HG02610 (cell line): Measurements from ENCODE around the gene SLC11A1.

Experiments used
- ATAC-seq: cut with Tn5 transposase; IDR thresholded peaks from one replicate; pipeline ENCODE4 v1.9.1; 2021; ENCODE audit warnings: mild to moderate bottlenecking, moderate library complexity; ENCODE audit not compliant: unreplicated experiment

Gene SLC11A1

GRCh38 chr2:218403810-218404209 is 21.7 kb downstream of the SLC11A1 start:
- ATAC-seq: no peak

DNA sequence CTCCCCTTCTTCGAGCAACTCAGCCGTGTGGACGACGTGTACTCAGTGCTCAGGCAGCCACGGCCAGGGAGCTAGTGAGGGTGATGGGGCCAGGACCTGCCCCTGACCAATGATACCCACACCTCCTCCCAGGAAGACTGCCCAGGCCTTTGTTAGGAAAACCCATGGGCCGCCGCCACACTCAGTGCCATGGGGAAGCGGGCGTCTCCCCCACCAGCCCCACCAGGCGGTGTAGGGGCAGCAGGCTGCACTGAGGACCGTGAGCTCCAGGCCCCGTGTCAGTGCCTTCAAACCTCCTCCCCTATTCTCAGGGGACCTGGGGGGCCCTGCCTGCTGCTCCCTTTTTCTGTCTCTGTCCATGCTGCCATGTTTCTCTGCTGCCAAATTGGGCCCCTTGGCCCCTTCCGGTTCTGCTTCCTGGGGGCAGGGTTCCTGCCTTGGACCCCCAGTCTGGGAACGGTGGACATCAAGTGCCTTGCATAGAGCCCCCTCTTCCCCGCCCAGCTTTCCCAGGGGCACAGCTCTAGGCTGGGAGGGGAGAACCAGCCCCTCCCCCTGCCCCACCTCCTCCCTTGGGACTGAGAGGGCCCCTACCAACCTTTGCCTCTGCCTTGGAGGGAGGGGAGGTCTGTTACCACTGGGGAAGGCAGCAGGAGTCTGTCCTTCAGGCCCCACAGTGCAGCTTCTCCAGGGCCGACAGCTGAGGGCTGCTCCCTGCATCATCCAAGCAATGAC is 22.4 kb downstream of the SLC11A1 start:
- ATAC-seq: no peak

- ATAC-seq: no peak
Observed at GRCh38 chr2:218405086-218405745, 23.1 kb downstream of the SLC11A1 start.

- ATAC-seq: peak; percentile 19
Observed at GRCh38 chr2:218405746-218406208, 23.7 kb downstream of the SLC11A1 start.

- peak; percentile 87 for ATAC-seq
Observed at GRCh38 chr2:218406209-218406948, 24.3 kb downstream of the SLC11A1 start.

- no peak for ATAC-seq
Observed at GRCh38 chr2:218406949-218407618, 25.0 kb downstream of the SLC11A1 start.

DNA sequence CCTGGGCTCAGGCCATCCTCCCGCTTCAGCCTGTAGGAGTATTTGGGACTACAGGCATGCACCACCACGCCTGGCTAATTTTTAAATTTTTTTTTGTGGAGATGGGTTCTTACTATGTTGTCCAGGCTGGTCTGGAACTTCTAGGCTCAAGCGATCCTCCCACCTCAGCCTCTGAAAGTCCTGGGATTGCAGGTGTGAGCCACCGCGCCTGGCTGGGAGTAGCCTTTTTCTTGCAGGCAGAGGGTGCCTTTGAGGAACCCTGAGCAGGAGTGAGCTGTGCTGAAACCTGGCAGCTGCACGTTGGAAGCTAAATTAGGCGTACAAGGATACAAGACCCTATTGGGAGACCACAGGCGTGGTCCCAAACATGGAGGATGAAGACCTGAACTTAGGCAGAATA is 25.6 kb downstream of the SLC11A1 start:
- no peak for ATAC-seq

DNA sequence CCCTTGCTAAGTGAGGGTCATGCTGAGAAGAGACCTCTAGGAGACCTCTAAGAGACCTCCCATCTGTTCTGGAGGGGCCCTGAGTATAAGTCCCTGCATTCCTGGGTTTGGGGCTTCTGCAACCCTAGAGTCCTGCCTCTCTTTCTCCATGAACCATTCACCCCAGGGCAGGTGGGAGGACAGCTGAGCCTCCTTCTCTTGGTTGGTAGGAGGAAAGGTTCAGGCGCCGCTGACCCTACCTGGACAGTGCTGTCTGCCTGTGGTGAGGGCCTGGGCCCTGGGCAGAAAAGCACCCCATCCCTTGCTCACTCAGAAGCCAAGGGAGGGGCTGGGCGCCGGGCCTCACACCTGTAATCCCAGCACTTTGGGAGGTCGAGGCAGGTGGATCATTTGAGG is 36.2 kb downstream of the SLC11A1 start:
- no peak for ATAC-seq

GRCh38 chr2:218418717-218419458 is 36.8 kb downstream of the SLC11A1 start, which contains the start of gene VIL1:
Gene VIL1 (plus strand): TSS chr2:218419123. CDS start chr2:218423779, 4,656 bp downstream.
- no peak for ATAC-seq

GRCh38 chr2:218419630-218420216 is 37.6 kb downstream of the SLC11A1 start:
- no peak for ATAC-seq

DNA sequence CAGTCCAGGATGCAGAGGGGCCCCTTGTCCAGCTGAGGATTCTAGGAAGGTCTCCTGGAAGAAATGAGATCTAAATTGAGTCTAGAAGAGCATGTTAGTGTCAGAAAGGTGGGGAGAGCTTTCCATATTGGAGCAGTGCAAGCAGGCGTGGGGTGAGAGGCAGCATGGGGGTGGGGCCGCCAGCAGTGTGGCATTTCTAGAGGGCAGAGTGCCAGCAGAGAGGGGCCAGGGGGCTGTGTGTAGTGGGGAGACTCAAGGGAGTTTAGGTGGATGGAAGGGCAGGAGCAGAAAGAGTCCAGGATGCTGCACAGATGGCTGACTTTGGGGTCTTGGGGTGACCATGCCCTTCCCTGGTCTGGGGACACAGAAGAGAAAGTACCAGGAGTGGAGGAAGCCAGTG is 39.0 kb downstream of the SLC11A1 start:
- no peak for ATAC-seq

GRCh38 chr2:218422403-218423086 is 40.5 kb downstream of the SLC11A1 start:
- no peak for ATAC-seq

- no peak for ATAC-seq
Observed at GRCh38 chr2:218423584-218423983, 41.5 kb downstream of the SLC11A1 start.

DNA sequence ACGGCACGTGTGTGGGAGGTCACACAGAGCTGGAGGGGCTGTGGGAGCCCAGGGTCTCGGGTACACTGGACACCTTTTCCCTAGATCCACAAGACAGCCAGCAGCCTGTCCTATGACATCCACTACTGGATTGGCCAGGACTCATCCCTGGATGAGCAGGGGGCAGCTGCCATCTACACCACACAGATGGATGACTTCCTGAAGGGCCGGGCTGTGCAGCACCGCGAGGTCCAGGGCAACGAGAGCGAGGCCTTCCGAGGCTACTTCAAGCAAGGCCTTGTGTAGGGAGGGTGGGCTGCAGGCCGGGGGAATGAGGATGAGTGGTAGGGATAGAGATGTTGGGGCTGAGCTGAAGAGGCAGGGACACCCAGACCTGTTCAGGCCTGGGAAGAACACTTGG is 43.5 kb downstream of the SLC11A1 start:
- no peak for ATAC-seq

- ATAC-seq: no peak
Observed at GRCh38 chr2:218427741-218428140, 45.7 kb downstream of the SLC11A1 start.

DNA sequence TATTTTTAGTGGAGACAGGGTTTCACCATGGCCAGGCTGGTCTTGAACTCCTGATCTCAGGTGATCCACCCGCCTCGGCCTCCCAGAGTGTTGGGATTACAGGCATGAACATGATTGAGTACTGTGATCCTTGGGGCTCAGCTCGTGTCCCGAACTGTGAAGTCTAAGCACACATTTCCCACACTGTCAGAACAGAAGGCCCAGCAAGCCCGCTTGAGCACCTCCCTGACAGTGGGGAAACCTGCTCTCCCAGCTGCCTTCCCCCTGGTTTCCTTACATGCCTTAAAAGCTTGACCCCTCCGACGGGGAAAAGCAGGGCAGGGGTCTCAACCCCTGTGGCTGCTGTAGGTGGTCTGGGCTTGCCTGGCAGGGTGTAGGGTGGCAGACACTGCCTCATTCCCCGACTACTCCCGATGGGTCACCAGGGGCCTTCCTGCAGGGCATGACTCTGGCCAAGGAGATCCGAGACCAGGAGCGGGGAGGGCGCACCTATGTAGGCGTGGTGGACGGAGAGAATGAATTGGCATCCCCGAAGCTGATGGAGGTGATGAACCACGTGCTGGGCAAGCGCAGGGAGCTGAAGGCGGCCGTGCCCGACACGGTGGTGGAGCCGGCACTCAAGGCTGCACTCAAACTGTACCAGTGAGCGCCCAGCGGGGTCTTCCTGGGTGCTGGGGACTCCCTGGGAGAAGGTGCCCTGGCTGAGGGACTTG is 46.9 kb downstream of the SLC11A1 start:
- no peak for ATAC-seq

DNA sequence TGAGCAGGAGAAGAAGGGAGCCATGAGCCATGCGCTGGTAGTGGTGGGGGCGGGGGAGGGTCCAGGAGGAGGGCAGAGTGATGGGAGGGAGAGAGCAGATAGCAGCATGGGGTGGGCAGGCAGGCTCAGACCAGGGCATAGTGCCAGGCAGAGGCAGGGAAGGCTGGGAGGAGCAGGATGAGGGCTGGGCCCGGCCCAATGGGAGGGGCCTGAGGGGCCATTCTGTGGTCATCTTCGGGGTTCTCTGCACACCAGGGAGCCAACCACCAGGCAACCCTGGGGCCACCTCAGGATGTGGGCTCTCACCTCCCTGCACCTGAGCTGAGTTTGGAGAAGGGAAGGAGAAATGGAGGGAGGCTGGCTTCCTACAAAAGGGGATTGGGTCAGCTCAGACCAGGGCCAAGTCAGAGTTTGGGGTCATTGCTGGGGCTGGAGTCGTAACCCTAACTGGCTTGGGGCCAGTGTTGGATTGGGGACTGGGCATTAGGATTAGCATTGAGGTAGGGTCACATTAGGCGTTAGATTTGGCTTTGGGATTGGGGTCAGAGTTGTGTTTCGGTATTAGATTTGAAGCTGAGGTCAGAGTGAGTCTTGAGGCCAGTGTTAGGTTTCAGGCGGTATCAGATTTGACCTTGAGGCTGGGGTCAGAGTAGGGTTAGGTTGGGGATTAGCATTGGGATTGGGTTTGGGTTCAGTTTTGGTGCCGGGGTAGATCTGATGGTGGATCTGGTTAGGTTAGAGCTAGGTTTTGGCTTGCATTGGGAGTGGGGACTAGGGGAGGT is 48.0 kb downstream of the SLC11A1 start:
- ATAC-seq: no peak

- no peak for ATAC-seq
Observed at GRCh38 chr2:218430721-218431120, 48.6 kb downstream of the SLC11A1 start.
